ENCODE results near the gene GPA33. TPM values are rescaled to one million over a fixed set of nuclear protein-coding genes. Genes with fewer than 3 reads are reported as not detected.

Gene GPA33
- total RNA-seq, 1 experiment from 2014 or later: not detected

- DNase-seq (ENCODE audit: low read depth): no peak
Observed at GRCh38 chr1:167094690-167095089, 4.5 kb upstream of the GPA33 start.

GRCh38 chr1:167093846-167094516, 3.8 kb upstream of the GPA33 start, which contains the start of gene STYXL2:
Gene STYXL2 (plus strand): TSS chr1:167094075. CDS start chr1:167094850, 775 bp downstream.
- DNase-seq (ENCODE audit: low read depth): no peak
- in situ Hi-C loops (cut with HindIII; ENCODE audit: low pct_unique_long_range_greater_than_20kb, low sequenced_read_pairs): no loop called here

More at GRCh38 chr1:167094690-167095089, 4.5 kb upstream of the GPA33 start:
- in situ Hi-C loops (cut with HindIII; ENCODE audit: low pct_unique_long_range_greater_than_20kb, low sequenced_read_pairs): no loop called here

- in situ Hi-C loops (cut with HindIII; ENCODE audit: low pct_unique_long_range_greater_than_20kb, low sequenced_read_pairs): no loop called here
- DNase-seq (ENCODE audit: low read depth): no peak
Observed at GRCh38 chr1:167092653-167093052, 2.5 kb upstream of the GPA33 start.

GRCh38 chr1:167089939-167090313, 251 bp downstream of the GPA33 start:
- in situ Hi-C loops (cut with HindIII; ENCODE audit: low pct_unique_long_range_greater_than_20kb, low sequenced_read_pairs): no loop called here
- no peak for DNase-seq (ENCODE audit: low read depth)

- DNase-seq (ENCODE audit: low read depth): no peak
- in situ Hi-C loops (cut with HindIII; ENCODE audit: low pct_unique_long_range_greater_than_20kb, low sequenced_read_pairs): no loop called here
Observed at GRCh38 chr1:167088746-167089417, 1.3 kb downstream of the GPA33 start.

- in situ Hi-C loops (cut with HindIII; ENCODE audit: low pct_unique_long_range_greater_than_20kb, low sequenced_read_pairs): no loop called here
- no peak for DNase-seq (ENCODE audit: low read depth)
Observed at GRCh38 chr1:167086768-167087167, 3.4 kb downstream of the GPA33 start.

GRCh38 chr1:167086033-167086432, 4.1 kb downstream of the GPA33 start:
- DNase-seq (ENCODE audit: low read depth): no peak
- in situ Hi-C loops (cut with HindIII; ENCODE audit: low pct_unique_long_range_greater_than_20kb, low sequenced_read_pairs): no loop called here

- DNase-seq (ENCODE audit: low read depth): no peak
- in situ Hi-C loops (cut with HindIII; ENCODE audit: low pct_unique_long_range_greater_than_20kb, low sequenced_read_pairs): no loop called here
Observed at GRCh38 chr1:167084757-167085156, 5.4 kb downstream of the GPA33 start.

GRCh38 chr1:167083871-167084270, 6.3 kb downstream of the GPA33 start:
- in situ Hi-C loops (cut with HindIII; ENCODE audit: low pct_unique_long_range_greater_than_20kb, low sequenced_read_pairs): no loop called here
- DNase-seq (ENCODE audit: low read depth): no peak

- in situ Hi-C loops (cut with HindIII; ENCODE audit: low pct_unique_long_range_greater_than_20kb, low sequenced_read_pairs): no loop called here
Observed at GRCh38 chr1:167083066-167083665, 7.0 kb downstream of the GPA33 start.

GRCh38 chr1:167082511-167083027, 7.6 kb downstream of the GPA33 start:
- in situ Hi-C loops (cut with HindIII; ENCODE audit: low pct_unique_long_range_greater_than_20kb, low sequenced_read_pairs): no loop called here
- DNase-seq (ENCODE audit: low read depth): peak; percentile 85

More at GRCh38 chr1:167083066-167083665, 7.0 kb downstream of the GPA33 start:
- DNase-seq (ENCODE audit: low read depth): no peak

GRCh38 chr1:167081594-167082156, 8.5 kb downstream of the GPA33 start:
- in situ Hi-C loops (cut with HindIII; ENCODE audit: low pct_unique_long_range_greater_than_20kb, low sequenced_read_pairs): no loop called here
- DNase-seq (ENCODE audit: low read depth): no peak

GRCh38 chr1:167077868-167078210, 12.3 kb downstream of the GPA33 start:
- in situ Hi-C loops (cut with HindIII; ENCODE audit: low pct_unique_long_range_greater_than_20kb, low sequenced_read_pairs): no loop called here
- DNase-seq (ENCODE audit: low read depth): no peak

- peak; percentile 94 for DNase-seq (ENCODE audit: low read depth)
- in situ Hi-C loops (cut with HindIII; ENCODE audit: low pct_unique_long_range_greater_than_20kb, low sequenced_read_pairs): no loop called here
Observed at GRCh38 chr1:167077128-167077867, 12.9 kb downstream of the GPA33 start.

GRCh38 chr1:167076136-167076710, 14.0 kb downstream of the GPA33 start:
- DNase-seq (ENCODE audit: low read depth): peak; percentile 81
- in situ Hi-C loops (cut with HindIII; ENCODE audit: low pct_unique_long_range_greater_than_20kb, low sequenced_read_pairs): no loop called here

- in situ Hi-C loops (cut with HindIII; ENCODE audit: low pct_unique_long_range_greater_than_20kb, low sequenced_read_pairs): no loop called here
- DNase-seq (ENCODE audit: low read depth): no peak
Observed at GRCh38 chr1:167071286-167071685, 18.9 kb downstream of the GPA33 start.

- in situ Hi-C loops (cut with HindIII; ENCODE audit: low pct_unique_long_range_greater_than_20kb, low sequenced_read_pairs): no loop called here
- no peak for DNase-seq (ENCODE audit: low read depth)
Observed at GRCh38 chr1:167068761-167069160, 21.4 kb downstream of the GPA33 start.

- no peak for DNase-seq (ENCODE audit: low read depth)
- in situ Hi-C loops (cut with HindIII; ENCODE audit: low pct_unique_long_range_greater_than_20kb, low sequenced_read_pairs): no loop called here
Observed at GRCh38 chr1:167067904-167068303, 22.3 kb downstream of the GPA33 start.
